Natural killer cell treated with Interleukin-12 subunit alpha and Interleukin-12 subunit beta and Interleukin-15 and Interleukin-18, amount 100 ng/mL, for 72 hours (primary cell): Measurements from ENCODE around the gene ZNF444. TPM values are rescaled to one million over a fixed set of nuclear protein-coding genes. Genes with fewer than 3 reads are reported as not detected.
A peak's percentile ranks its signal among the peaks of the same experiment; 100 is the strongest.

ENCODE experiments used
- ATAC-seq, 2 donors: fragments of 150-1000 bp; cut with Tn5 transposase in 1 of 2; sonication (Bioruptor Pico), chemical (Tn5 transposase) in 1 of 2; 2 replicates each; pipeline ENCODE4 v1.10.0; 2021
- DNase-seq: peaks from one replicate; pipeline ENCODE4 v3.0.0; 2022; ENCODE audit warnings: low spot score
- H3K27ac Mint-ChIP-seq, 2 donors: 1 replicate in 1 of 2; 2 replicates in 1 of 2; pipeline ENCODE4 v1.8.0; 2022; ENCODE audit warnings: mixed read lengths in 2 of 2, mild to moderate bottlenecking in 1 of 2, moderate library complexity in 1 of 2
- H3K27me3 Mint-ChIP-seq, 2 donors: 1 replicate in 1 of 2; 2 replicates in 1 of 2; pipeline ENCODE4 v1.8.0; 2022; ENCODE audit warnings: mixed read lengths in 2 of 2
- H3K36me3 Mint-ChIP-seq: one replicate; pipeline ENCODE4 v1.8.0; 2022; ENCODE audit warnings: mixed read lengths
- H3K4me1 Mint-ChIP-seq, 2 donors: 1 replicate in 1 of 2; 2 replicates in 1 of 2; pipeline ENCODE4 v1.8.0; 2022; ENCODE audit warnings: low read depth in 2 of 2, mixed read lengths in 2 of 2, mild to moderate bottlenecking in 1 of 2
- H3K4me3 Mint-ChIP-seq: one replicate; pipeline ENCODE4 v1.8.0; 2022; ENCODE audit warnings: mixed read lengths
- H3K9me3 Mint-ChIP-seq: 2 replicates; pipeline ENCODE4 v1.8.0; 2022; ENCODE audit warnings: mixed read lengths
- total RNA-seq, 2 donors: library from RNA; stranded (reverse); gene quantifications; one replicate each; pipeline ENCODE4 v1.2.3, GENCODE V29; 2022

Gene ZNF444
- total RNA-seq, 2 donors from 2014 or later = 23.2 to 50.6 TPM

DNA sequence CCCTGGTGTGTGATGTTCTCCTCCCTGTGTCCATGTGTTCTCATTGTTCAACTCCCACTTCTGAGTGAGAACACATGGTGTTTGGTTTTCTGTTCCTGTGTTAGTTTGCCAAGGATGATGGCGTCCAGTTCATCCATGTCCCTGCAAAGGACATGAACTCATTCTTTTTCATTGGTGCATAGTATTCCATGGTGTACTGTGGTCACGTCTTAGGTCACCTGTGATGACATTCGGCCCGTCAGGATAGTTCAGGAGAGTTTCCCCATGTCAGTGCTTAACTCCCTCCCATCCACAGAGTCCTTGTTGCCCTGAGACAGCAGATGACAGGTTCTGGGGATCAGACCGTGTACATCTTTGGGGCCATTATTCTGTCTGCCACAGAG is 8.6 kb downstream of the ZNF444 start:
- Mint-ChIP-seq H3K36me3 (no peaks in the 10 kb centered on the region), H3K27ac (no peak overlapping the region)
- ATAC-seq = no peak

GRCh38 chr19:56150358-56150757 is 9.3 kb downstream of the ZNF444 start:
- ATAC-seq = no peak
- Mint-ChIP-seq H3K27me3 (no peaks in the 10 kb centered on the region), H3K4me1 (peaks cover 7 to 14% of the 10 kb centered on the region in 2 donors), H3K27ac (no peak overlapping the region), H3K4me3 (no peak overlapping the region), H3K9me3 (no peaks in the 10 kb centered on the region), H3K36me3 (no peaks in the 10 kb centered on the region)
- no peak for DNase-seq

More for the DNA sequence above, 8.6 kb downstream of the ZNF444 start:
- Mint-ChIP-seq H3K27me3 (no peaks in the 10 kb centered on the region), H3K4me3 (no peak overlapping the region), H3K9me3 (no peaks in the 10 kb centered on the region), H3K4me1 (peaks cover 7 to 14% of the 10 kb centered on the region in 2 donors)
- DNase-seq = no peak

DNA sequence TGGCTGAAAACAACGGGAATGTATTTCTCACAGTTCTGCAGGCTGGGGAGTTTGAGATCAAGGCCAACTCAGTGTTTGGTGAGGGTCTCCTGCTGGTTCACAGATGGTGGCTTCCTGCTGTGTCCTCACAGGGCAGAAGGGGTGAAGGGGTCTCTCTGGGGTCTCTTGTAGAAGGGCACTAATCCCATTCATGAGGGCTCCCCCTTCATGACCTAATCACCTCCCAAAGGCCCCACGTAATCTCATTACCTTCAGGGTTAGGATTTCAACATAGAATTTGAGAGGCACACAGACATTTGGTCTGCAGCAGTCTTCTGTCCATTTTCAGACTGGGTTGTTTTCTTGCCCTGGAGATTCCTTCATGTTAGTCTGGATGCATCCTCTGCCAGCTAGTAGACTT is 11.6 kb downstream of the ZNF444 start:
- no peaks in the 10 kb centered on the region for H3K27me3 Mint-ChIP-seq
- no peaks in the 10 kb centered on the region for H3K36me3 Mint-ChIP-seq
- no peak for DNase-seq
- no peak overlapping the region for H3K4me3 Mint-ChIP-seq
- H3K27ac Mint-ChIP-seq = no peak overlapping the region
- ATAC-seq = no peak
- no peaks in the 10 kb centered on the region for H3K9me3 Mint-ChIP-seq
- H3K4me1 Mint-ChIP-seq = peaks cover 7 to 14% of the 10 kb centered on the region in 2 donors

- no peak for ATAC-seq
- no peak for DNase-seq
- Mint-ChIP-seq H3K4me3 (no peak overlapping the region), H3K9me3 (no peaks in the 10 kb centered on the region), H3K27me3 (no peaks in the 10 kb centered on the region), H3K4me1 (peaks cover 7 to 14% of the 10 kb centered on the region in 2 donors), H3K36me3 (no peaks in the 10 kb centered on the region), H3K27ac (no peak overlapping the region)
Observed at GRCh38 chr19:56153507-56153906, 12.4 kb downstream of the ZNF444 start.

DNA sequence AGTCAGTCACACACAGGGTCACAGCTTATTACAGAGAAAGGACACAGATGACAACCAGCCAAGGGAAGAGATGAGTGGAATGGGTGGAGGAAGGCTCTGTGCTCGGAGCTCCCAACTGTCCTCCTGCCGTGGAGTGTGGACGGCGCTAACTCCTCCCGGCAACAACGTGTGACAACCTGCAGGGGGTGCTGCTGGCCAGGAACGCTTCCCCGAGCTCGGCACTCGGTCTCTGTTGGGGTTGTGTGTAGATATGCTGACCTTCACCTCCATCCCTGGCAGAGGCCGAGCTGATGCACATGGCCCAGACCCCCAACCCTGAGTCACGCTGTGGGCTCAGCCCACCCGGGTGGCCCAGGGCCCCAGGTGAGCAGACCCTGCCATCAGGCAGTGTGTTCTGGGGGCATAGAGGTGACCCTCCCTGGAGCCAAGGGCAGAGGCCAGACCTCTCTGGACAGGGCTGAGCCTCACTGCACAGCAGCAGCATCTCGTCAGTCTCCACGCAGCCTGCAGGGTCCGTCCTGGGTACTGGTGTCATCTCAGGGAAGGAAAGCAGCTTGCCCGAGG is 14.1 kb downstream of the ZNF444 start:
- no peak overlapping the region for H3K27ac Mint-ChIP-seq
- H3K9me3 Mint-ChIP-seq = no peaks in the 10 kb centered on the region
- DNase-seq (no peak), ATAC-seq (peak; percentile 4 to 22)
- peaks cover 6 to 12% of the 10 kb centered on the region in 2 donors for H3K4me1 Mint-ChIP-seq
- H3K27me3 Mint-ChIP-seq = no peaks in the 10 kb centered on the region
- H3K4me3 Mint-ChIP-seq = no peak overlapping the region
- peaks cover 9% of the 10 kb centered on the region for H3K36me3 Mint-ChIP-seq

- Mint-ChIP-seq H3K4me1 (peaks cover 4 to 9% of the 10 kb centered on the region in 2 donors), H3K4me3 (no peak overlapping the region), H3K36me3 (peaks cover 9% of the 10 kb centered on the region), H3K27ac (no peak overlapping the region), H3K9me3 (no peaks in the 10 kb centered on the region), H3K27me3 (no peaks in the 10 kb centered on the region)
- no peak for DNase-seq
- ATAC-seq = no peak
Observed at GRCh38 chr19:56156768-56157167, 15.7 kb downstream of the ZNF444 start.

DNA sequence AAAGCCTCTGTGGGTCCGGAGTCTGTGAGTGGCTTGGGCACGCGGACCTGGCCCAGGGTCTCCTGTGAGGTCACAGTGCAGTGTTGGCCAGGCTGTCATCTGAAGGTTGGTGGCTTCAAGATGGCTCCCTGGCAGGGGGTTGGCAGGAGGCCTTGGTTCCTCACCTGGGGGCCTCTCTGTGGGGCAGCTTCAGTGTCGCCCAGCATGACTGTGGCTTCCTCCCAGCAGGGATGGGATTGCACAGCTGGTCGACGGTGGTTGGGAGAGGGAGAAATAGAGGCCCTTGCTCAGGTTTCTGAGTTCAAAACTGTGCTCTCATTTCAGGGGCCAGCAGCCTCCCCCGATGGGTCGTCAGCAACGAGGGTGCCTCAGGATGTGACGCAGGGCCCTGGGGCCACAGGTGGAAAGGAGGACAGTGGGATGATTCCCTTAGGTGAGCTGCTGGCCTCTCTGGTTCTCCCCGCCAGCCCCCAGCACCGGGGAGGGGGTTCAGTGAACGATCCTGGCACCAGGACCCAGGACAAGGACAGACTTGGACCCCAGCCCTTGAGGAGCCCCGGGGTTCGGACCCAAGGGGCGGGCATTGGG is 17.2 kb downstream of the ZNF444 start:
- Mint-ChIP-seq H3K9me3 (no peaks in the 10 kb centered on the region), H3K4me3 (no peak overlapping the region), H3K27ac (no peak overlapping the region), H3K4me1 (peaks cover 7% of the 10 kb centered on the region in 2 donors), H3K36me3 (peaks cover 9% of the 10 kb centered on the region), H3K27me3 (no peaks in the 10 kb centered on the region)
- ATAC-seq = no peak
- no peak for DNase-seq

- Mint-ChIP-seq H3K36me3 (peaks cover 9% of the 10 kb centered on the region), H3K4me1 (peaks cover 0 to 4% of the 10 kb centered on the region in 2 donors), H3K27ac (no peak overlapping the region), H3K9me3 (no peaks in the 10 kb centered on the region), H3K27me3 (no peaks in the 10 kb centered on the region), H3K4me3 (no peak overlapping the region)
- DNase-seq (no peak), ATAC-seq (no peak)
Observed at GRCh38 chr19:56159009-56159559, 18.0 kb downstream of the ZNF444 start.

DNA sequence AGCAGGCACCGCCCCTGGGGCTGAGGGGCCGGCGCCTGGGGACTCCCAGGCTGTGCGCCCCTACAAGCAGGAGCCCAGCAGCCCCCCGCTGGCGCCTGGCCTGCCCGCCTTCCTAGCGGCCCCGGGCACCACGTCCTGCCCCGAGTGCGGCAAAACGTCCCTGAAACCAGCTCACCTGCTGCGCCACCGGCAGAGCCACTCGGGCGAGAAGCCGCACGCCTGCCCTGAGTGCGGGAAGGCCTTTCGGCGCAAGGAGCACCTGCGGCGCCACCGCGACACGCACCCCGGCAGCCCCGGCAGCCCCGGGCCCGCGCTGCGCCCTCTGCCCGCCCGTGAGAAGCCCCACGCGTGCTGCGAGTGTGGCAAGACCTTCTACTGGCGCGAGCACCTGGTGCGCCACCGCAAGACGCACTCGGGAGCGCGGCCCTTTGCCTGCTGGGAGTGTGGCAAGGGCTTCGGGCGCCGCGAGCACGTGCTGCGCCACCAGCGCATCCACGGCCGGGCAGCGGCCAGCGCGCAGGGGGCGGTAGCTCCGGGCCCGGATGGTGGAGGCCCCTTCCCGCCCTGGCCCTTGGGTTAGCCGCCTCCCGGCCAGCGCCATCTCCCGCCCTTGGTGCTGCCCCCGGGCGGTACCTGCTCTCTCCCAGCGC is 18.7 kb downstream of the ZNF444 start:
- peaks cover 0 to 2% of the 10 kb centered on the region in 2 donors for H3K27me3 Mint-ChIP-seq
- H3K9me3 Mint-ChIP-seq = no peaks in the 10 kb centered on the region
- no peak overlapping the region for H3K27ac Mint-ChIP-seq
- no peak overlapping the region for H3K4me3 Mint-ChIP-seq
- H3K4me1 Mint-ChIP-seq = peaks cover 0 to 4% of the 10 kb centered on the region in 2 donors
- H3K36me3 Mint-ChIP-seq = peaks cover 9% of the 10 kb centered on the region
- ATAC-seq (peak in 1 of 2 donors; percentile 11), DNase-seq (no peak)

- Mint-ChIP-seq H3K27ac (no peak overlapping the region), H3K4me3 (no peak overlapping the region), H3K27me3 (peaks cover 3 to 7% of the 10 kb centered on the region in 2 donors), H3K36me3 (peaks cover 9% of the 10 kb centered on the region), H3K9me3 (no peaks in the 10 kb centered on the region), H3K4me1 (peaks cover 0 to 4% of the 10 kb centered on the region in 2 donors)
- no peak for DNase-seq
- no peak for ATAC-seq
Observed at GRCh38 chr19:56161534-56161933, 20.4 kb downstream of the ZNF444 start.

- Mint-ChIP-seq H3K27me3 (peaks cover 3 to 7% of the 10 kb centered on the region in 2 donors), H3K36me3 (peaks cover 9% of the 10 kb centered on the region), H3K4me3 (no peak overlapping the region), H3K4me1 (peaks cover 0 to 4% of the 10 kb centered on the region in 2 donors), H3K9me3 (no peaks in the 10 kb centered on the region), H3K27ac (no peak overlapping the region)
- ATAC-seq = peak in 1 of 2 donors; percentile 52
- no peak for DNase-seq
Observed at GRCh38 chr19:56162258-56162657, 21.2 kb downstream of the ZNF444 start.

- no peak for ATAC-seq
Observed at GRCh38 chr19:56163097-56163496, 22.0 kb downstream of the ZNF444 start.

DNA sequence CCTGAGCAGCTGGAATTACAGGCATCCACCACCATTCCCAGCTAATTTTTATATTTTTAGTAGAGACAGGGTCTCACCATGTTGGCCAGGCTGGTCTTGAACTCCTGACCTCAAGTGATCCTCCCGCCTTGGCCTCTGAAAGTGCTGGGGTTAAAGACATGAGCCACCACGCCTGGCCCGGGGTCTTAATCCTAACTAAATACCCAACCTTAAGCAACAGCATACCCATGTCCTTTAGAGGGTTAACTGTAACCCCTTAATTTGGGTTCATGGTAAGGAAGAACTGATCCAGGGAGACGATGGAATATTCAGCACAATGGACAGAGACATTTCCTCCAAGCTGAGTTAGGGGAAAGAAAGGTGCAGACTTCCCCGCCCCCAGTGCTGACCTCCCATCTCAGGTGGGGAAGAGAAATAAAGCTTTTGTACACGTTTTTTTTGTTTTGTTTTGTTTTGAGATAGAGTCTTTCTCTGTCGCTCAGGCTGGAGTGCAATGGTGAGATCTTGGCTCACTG is 26.0 kb downstream of the ZNF444 start:
- DNase-seq (no peak), ATAC-seq (no peak)
- H3K27me3 Mint-ChIP-seq = peaks cover 3 to 7% of the 10 kb centered on the region in 2 donors
- H3K36me3 Mint-ChIP-seq = no peaks in the 10 kb centered on the region
- no peak overlapping the region for H3K4me3 Mint-ChIP-seq
- no peak overlapping the region for H3K27ac Mint-ChIP-seq
- peaks cover 4 to 6% of the 10 kb centered on the region in 2 donors for H3K4me1 Mint-ChIP-seq
- H3K9me3 Mint-ChIP-seq = no peaks in the 10 kb centered on the region

More at GRCh38 chr19:56163097-56163496, 22.0 kb downstream of the ZNF444 start:
- H3K4me3 Mint-ChIP-seq = no peak overlapping the region
- no peak overlapping the region for H3K27ac Mint-ChIP-seq
- H3K4me1 Mint-ChIP-seq = peaks cover 0 to 4% of the 10 kb centered on the region in 2 donors
- peaks cover 3 to 7% of the 10 kb centered on the region in 2 donors for H3K27me3 Mint-ChIP-seq
- H3K9me3 Mint-ChIP-seq = no peaks in the 10 kb centered on the region
- no peak for DNase-seq
- H3K36me3 Mint-ChIP-seq = peaks cover 9% of the 10 kb centered on the region

GRCh38 chr19:56170261-56170660 is 29.2 kb downstream of the ZNF444 start:
- H3K4me3 Mint-ChIP-seq = no peak overlapping the region

More at GRCh38 chr19:56170261-56170660, 29.2 kb downstream of the ZNF444 start:
- H3K27ac Mint-ChIP-seq = no peak overlapping the region
- H3K9me3 Mint-ChIP-seq = no peaks in the 10 kb centered on the region
- no peaks in the 10 kb centered on the region for H3K36me3 Mint-ChIP-seq
- peaks cover 4% of the 10 kb centered on the region in 2 donors for H3K4me1 Mint-ChIP-seq
- ATAC-seq = no peak
- DNase-seq = no peak
- peaks cover 0 to 3% of the 10 kb centered on the region in 2 donors for H3K27me3 Mint-ChIP-seq
